Spinal cord (tissue), 10 donors: ENCODE measurements around the gene COX6A2. TPM values are rescaled to one million over a fixed set of nuclear protein-coding genes. Genes with fewer than 3 reads are reported as not detected.
A peak's percentile ranks its signal among the peaks of the same experiment; 100 is the strongest.

ENCODE experiments used
- DNase-seq, 6 donors: peaks; one replicate each; pipeline versions ENCODE4 v3.0.0 to v3.0.0-alpha.2; 2013 to 2015; ENCODE audit warnings: low spot score in 6 of 6, low read depth in 4 of 6
- H3K27ac ChIP-seq: one replicate; pipeline ENCODE4 v1.5.1; 2013; ENCODE audit warnings: low read depth, low read length, control low read depth
- H3K27me3 ChIP-seq: one replicate; pipeline ENCODE4 v1.6.1; 2013; ENCODE audit warnings: low read length; ENCODE audit not compliant: control insufficient read depth, insufficient read depth
- H3K36me3 ChIP-seq: one replicate; pipeline ENCODE4 v1.6.1; 2013; ENCODE audit warnings: low read length; ENCODE audit not compliant: control insufficient read depth, insufficient read depth
- H3K4me1 ChIP-seq: one replicate; pipeline ENCODE4 v1.6.1; 2013; ENCODE audit warnings: low read length; ENCODE audit not compliant: control insufficient read depth, insufficient read depth
- H3K4me3 ChIP-seq: one replicate; pipeline ENCODE4 v1.5.1; 2013; ENCODE audit warnings: low read depth, low read length, control low read depth
- H3K9me3 ChIP-seq: one replicate; pipeline ENCODE4 v1.6.1; 2013; ENCODE audit warnings: low read length; ENCODE audit not compliant: control insufficient read depth, insufficient read depth
- WGBS: methylation state at CpG from one replicate; pipeline ENCODE4 v1.1.5; 2013; ENCODE audit warnings: missing lambda C conversion rate; ENCODE audit not compliant: insufficient coverage; 5-methylcytosine and 5-hydroxymethylcytosine counted together
- long read RNA-seq, 4 donors: transcript quantifications; one replicate each; lab custom pipeline, GENCODE V29; 2026
- polyA plus RNA-seq, 2 donors: library from polyadenylated mRNA; unstranded; fragments of 120-200 nt; gene quantifications; one replicate each; pipeline ENCODE4 v1.2.1, GENCODE V29; 2013; ENCODE audit not compliant: insufficient read length in 2 of 2
- total RNA-seq, 2 donors: library from RNA; depleted of rRNA in 1 of 2; stranded (reverse); fragments of 120-200 nt in 1 of 2; fragments of >200 nt in 1 of 2; gene quantifications; one replicate each; pipeline versions ENCODE4 v1.2.3 to v1.2.4, GENCODE V29; 2013 to 2014
- donor health status: healthy.

The COX6A2 gene
- not detected for total RNA-seq
- polyA plus RNA-seq: 1 to 10 TPM; 1.0 to 3.2 TPM
- long read RNA-seq, donor 1: 0 reads
- long read RNA-seq, donor 2: 0 reads
- long read RNA-seq, donor 3: 0 reads
- long read RNA-seq, donor 4: 0 reads

DNA sequence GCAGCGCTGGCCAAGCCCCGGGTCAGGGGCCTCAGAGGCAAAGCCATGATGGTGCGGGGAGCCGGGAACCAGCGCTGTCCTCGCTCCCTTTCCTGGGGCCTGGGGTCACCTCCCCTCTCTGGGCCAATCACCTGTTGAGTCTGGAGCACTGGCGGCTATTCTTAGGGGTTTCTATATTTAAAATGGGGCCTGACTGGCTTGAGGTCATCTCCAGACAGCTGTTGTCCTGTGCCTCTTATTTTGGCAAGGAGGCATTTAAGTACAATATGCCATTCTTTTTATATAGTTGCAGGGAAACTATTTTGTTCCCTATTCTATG is at the start of gene COX6A2:
Gene COX6A2 (minus strand): TSS at position 82 of the 319 bp plus-strand sequence. CDS start 35 bp downstream, at position 47.
- H3K27ac ChIP-seq: no peak within 1 kb of the TSS

DNA sequence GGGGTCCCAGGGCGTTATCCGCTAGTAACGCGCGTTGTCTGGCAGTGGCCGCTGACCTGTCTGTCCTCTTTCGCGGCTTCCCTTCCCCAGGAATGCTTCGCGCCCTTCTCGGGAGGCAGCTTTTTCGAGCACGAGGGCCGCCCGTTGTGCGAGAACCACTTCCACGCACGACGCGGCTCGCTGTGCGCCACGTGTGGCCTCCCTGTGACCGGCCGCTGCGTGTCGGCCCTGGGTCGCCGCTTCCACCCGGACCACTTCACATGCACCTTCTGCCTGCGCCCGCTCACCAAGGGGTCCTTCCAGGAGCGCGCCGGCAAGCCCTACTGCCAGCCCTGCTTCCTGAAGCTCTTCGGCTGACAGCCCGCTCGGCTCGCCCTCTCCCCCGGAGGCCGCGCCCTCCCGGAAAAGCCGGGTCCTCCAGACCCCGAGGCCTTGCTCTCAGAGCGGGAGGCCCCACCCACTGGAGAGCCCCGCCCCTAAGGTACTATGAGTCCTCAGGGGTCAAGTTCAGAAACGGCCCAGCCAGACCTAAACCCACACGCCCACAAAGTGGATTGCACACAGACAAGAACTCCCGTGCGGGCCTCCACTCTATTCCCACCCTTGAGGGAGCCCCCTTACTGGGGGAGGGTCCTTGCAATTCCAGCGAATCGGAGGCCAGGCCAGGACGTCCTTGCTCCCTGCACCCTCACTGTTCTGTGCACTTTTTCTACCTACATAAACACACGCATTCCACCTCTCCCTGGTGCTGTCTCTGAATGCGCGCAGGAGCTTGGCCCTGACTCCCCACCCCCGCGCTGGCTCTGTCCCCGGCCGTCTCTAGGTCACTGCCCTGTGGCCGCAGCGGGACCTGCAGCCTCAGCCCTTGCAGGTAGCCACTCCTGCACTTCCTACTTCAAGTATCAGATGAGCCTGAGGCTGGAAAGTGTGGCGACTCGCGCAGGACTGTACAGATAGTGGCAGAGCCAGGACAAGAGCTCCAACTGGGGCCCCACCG is 49.4 kb upstream of the COX6A2 start:
- DNase-seq: peak in 1 of 6 donors; percentile 22
- 22% methylated on average over 66 of the region's 67 CpGs for WGBS
- H3K4me3 ChIP-seq: no peak overlapping the region
- no peak overlapping the region for H3K27ac ChIP-seq
- peaks cover 41% of the 10 kb centered on the region for H3K27me3 ChIP-seq
- H3K9me3 ChIP-seq: no peaks in the 10 kb centered on the region
- peaks cover 23% of the 10 kb centered on the region for H3K4me1 ChIP-seq
- H3K36me3 ChIP-seq: peaks cover 29% of the 10 kb centered on the region

More for the DNA sequence above, at the start of gene COX6A2:
- 40% methylated on average over 6 of the region's 7 CpGs for WGBS
- H3K4me3 ChIP-seq: peak within 1 kb of the TSS; percentile 27
- no peaks in the 10 kb centered on the region for H3K27me3 ChIP-seq
- no peaks in the 10 kb centered on the region for H3K9me3 ChIP-seq
- DNase-seq: no peak
- H3K36me3 ChIP-seq: no peaks in the 10 kb centered on the region
- H3K4me1 ChIP-seq: peaks cover 10% of the 10 kb centered on the region

DNA sequence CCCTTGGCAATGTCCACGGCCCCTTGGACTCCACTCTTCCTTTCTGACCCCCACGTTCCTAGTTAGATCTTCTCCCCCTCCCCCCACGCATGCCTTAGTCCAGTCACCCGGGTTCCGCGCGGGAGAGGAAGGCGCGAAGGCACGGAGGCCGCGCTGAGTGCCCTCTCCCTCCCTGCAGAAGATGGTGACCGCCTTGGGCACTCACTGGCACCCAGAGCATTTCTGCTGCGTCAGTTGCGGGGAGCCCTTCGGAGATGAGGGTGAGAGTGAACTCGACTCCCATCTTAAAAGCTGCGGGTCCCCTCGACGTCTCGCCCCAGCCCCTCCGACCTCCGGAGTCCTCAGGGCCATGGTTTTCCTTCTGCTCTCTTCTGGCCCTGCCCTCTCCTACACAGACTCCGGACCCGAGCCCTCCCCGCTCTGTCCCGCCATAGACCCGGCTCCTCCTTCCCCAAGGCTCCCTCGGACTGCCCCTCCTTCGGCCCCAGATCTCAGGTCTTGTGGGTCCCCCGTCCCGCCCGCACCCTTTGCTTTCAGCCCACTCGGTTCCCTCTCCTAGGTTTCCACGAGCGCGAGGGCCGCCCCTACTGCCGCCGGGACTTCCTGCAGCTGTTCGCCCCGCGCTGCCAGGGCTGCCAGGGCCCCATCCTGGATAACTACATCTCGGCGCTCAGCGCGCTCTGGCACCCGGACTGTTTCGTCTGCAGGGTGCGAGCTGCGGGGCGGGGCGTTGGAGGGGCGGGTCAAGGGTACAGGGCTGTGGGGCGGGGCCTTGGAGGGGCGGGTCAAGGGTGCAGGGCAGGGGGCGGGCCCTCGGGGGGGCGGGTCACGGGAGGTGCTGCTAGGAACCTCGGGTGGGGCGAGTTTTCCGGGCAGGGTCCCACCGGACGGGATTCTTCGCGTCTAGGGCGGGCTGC is 48.4 kb upstream of the COX6A2 start:
- no peak overlapping the region for H3K4me3 ChIP-seq
- no peaks in the 10 kb centered on the region for H3K9me3 ChIP-seq
- peaks cover 29% of the 10 kb centered on the region for H3K36me3 ChIP-seq
- 17% methylated on average over 59 of the region's 68 CpGs for WGBS
- peak in 2 of 6 donors; percentile 22 to 51 for DNase-seq
- peaks cover 30% of the 10 kb centered on the region for H3K4me1 ChIP-seq
- no peak overlapping the region for H3K27ac ChIP-seq
- H3K27me3 ChIP-seq: peaks cover 46% of the 10 kb centered on the region

DNA sequence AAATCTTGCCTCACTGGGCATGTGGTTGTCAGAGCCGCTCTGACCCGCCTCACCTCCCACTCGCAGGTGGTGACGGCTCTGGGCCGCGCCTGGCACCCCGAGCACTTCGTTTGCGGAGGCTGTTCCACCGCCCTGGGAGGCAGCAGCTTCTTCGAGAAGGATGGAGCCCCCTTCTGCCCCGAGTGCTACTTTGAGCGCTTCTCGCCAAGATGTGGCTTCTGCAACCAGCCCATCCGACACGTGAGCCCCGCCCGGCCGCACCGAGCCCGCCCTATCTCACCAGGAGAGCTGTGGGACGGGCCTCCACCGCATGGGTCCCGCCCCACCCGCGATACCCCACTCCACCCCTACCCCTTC is 47.8 kb upstream of the COX6A2 start:
- Histone ChIP-seq H3K9me3 (no peaks in the 10 kb centered on the region), H3K27ac (no peak overlapping the region), H3K27me3 (peaks cover 46% of the 10 kb centered on the region), H3K4me3 (no peak overlapping the region), H3K36me3 (peaks cover 29% of the 10 kb centered on the region), H3K4me1 (peaks cover 35% of the 10 kb centered on the region)
- 30% methylated on average over 24 of the region's 26 CpGs for WGBS
- DNase-seq: no peak

DNA sequence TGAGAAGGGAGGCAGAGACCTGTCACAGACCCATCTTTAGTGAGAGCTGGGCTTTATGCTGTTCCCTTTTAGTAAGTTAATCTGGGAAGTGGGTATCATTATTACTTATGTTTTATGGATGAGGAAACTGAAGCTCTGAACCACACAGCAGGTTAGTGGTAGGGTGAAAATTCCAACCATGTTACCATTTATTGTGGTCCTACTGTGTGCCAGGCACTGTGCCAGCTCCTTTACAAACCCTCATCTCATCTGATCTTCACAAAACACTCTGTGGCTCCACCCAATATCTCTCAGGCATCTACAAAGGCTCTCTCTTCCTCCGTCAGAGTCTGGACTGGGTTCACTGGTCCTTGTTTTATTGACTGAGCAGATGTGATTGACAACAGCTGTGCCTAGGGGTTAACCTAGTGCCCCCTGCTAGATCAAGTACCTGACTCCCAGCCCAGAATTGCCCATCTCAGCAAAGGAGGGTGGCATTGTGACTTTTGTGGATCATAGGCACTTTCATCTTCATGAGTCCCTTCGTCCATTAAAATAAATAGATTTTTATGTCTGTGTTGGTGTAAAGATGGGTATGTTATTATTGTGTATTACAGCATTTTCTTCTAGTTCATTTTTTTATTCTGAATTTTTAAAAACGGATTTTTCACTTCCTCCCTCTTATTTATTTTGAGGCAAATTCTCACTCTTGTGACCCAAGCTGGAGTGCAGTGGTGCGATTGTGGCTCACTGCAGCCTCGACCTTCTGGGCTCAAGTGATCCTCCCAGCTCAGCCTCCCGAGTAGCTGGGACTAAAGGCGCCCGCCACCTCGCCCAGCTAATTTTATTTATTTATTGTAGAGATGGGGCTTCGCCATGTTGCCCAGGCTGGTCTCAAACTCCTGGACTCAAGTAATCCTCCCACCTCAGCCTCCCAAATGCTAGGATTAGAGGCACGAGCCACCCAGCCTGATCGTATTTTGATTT is 46.9 kb upstream of the COX6A2 start:
- H3K4me1 ChIP-seq: peaks cover 35% of the 10 kb centered on the region
- WGBS: 88% methylated on average over 3 of the region's 12 CpGs
- DNase-seq: no peak
- peaks cover 29% of the 10 kb centered on the region for H3K36me3 ChIP-seq
- H3K27me3 ChIP-seq: peaks cover 46% of the 10 kb centered on the region
- H3K4me3 ChIP-seq: no peak overlapping the region
- no peak overlapping the region for H3K27ac ChIP-seq
- no peaks in the 10 kb centered on the region for H3K9me3 ChIP-seq

DNA sequence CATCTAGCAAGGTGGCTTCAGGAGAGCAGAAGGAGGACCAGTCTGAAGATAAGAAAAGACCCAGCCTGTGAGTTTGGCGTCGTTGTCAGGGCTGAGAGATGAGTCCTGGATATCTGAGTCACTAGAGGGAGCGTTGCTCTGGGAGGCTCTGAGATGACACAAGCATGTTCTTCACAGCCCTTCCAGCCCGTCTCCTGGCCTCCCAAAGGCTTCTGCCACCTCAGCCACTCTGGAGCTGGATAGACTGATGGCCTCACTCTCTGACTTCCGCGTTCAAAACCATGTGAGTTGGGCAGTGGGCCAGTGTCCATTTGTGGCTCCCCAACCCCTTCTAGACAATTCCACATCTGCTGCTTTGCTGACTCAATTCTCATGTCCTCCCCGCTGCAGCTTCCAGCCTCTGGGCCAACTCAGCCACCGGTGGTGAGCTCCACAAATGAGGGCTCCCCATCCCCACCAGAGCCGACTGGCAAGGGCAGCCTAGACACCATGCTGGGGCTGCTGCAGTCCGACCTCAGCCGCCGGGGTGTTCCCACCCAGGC is 46.1 kb upstream of the COX6A2 start:
- no peak for DNase-seq
- Histone ChIP-seq H3K36me3 (peaks cover 29% of the 10 kb centered on the region), H3K27ac (no peak overlapping the region), H3K4me3 (no peak overlapping the region), H3K27me3 (peaks cover 46% of the 10 kb centered on the region), H3K9me3 (no peaks in the 10 kb centered on the region), H3K4me1 (peaks cover 35% of the 10 kb centered on the region)
- 70% methylated on average over 12 of the region's 12 CpGs for WGBS

DNA sequence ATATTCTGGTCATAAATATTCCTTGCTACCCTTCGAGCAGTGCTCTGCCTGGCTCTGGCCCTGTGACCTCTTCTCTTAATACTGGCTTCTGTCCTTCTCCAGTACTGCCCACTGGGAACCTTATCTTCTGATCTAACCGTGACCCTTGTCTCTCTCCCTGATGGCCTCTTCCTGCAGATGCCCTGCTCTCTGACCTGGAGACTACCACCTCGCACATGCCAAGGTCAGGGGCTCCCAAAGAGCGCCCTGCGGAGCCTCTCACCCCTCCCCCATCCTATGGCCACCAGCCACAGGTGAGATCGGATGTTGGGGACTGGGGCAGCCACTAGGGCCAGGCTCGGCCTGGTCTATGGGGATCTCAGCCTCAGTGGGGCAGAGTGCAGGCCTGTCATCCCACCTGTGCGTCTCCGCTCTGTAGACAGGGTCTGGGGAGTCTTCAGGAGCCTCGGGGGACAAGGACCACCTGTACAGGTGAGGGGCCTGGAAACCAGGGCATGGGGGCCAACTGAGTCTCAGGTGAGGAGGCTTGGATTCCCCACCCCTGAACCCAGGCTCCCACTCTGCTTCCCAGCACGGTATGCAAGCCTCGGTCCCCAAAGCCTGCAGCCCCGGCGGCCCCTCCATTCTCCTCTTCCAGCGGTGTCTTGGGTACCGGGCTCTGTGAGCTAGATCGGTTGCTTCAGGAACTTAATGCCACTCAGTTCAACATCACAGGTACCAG is 45.3 kb upstream of the COX6A2 start:
- WGBS: 89% methylated on average over 17 of the region's 17 CpGs
- no peak for DNase-seq
- Histone ChIP-seq H3K36me3 (peaks cover 26% of the 10 kb centered on the region), H3K27ac (no peak overlapping the region), H3K9me3 (no peaks in the 10 kb centered on the region), H3K4me1 (peaks cover 35% of the 10 kb centered on the region), H3K27me3 (peaks cover 43% of the 10 kb centered on the region), H3K4me3 (no peak overlapping the region)

DNA sequence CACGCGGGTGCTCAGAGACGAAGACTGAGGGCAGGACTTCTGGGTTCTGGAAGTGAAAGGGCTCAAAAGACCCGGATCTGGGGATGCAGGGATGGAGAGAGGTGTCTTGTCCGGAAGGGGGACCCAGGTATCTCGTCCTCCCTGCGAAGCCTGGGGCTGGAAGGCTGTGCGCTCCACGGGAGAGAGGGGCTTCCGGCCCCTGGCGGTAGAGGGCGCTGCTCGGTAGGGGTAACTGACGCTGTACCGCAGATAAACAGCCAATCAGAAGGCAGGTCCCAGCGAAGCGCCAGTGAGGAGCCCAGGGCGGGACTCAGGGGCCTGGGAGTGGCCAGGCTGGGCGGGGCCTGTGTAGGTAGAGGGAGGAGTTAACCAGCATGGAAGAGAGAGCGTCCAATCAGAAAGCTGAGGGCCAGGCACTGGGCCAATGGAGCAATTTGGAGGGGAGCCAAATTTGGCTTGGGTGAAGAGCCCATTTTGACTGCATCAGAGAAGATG is 44.6 kb upstream of the COX6A2 start:
- peak overlapping the region; percentile 60 for H3K4me3 ChIP-seq
- peak overlapping the region; percentile 91 for H3K27ac ChIP-seq
- peaks cover 25% of the 10 kb centered on the region for H3K36me3 ChIP-seq
- peaks cover 35% of the 10 kb centered on the region for H3K4me1 ChIP-seq
- peaks cover 42% of the 10 kb centered on the region for H3K27me3 ChIP-seq
- WGBS: 24% methylated on average over 20 of the region's 20 CpGs
- DNase-seq: peak in 2 of 6 donors; percentile 80 to 85
- H3K9me3 ChIP-seq: no peaks in the 10 kb centered on the region
